ENCODE measurements around the gene STX5. TPM values are rescaled to one million over a fixed set of nuclear protein-coding genes. Genes with fewer than 3 reads are reported as not detected.

The STX5 gene
- total and polyA plus RNA-seq, 9 of the 15 experiments (the other 6 are each of a cell fraction or from before 2014, with no cell fraction given) = 2.8 to 28.6 (median 23.7) TPM

- TF ChIP-seq, protein P1, sequence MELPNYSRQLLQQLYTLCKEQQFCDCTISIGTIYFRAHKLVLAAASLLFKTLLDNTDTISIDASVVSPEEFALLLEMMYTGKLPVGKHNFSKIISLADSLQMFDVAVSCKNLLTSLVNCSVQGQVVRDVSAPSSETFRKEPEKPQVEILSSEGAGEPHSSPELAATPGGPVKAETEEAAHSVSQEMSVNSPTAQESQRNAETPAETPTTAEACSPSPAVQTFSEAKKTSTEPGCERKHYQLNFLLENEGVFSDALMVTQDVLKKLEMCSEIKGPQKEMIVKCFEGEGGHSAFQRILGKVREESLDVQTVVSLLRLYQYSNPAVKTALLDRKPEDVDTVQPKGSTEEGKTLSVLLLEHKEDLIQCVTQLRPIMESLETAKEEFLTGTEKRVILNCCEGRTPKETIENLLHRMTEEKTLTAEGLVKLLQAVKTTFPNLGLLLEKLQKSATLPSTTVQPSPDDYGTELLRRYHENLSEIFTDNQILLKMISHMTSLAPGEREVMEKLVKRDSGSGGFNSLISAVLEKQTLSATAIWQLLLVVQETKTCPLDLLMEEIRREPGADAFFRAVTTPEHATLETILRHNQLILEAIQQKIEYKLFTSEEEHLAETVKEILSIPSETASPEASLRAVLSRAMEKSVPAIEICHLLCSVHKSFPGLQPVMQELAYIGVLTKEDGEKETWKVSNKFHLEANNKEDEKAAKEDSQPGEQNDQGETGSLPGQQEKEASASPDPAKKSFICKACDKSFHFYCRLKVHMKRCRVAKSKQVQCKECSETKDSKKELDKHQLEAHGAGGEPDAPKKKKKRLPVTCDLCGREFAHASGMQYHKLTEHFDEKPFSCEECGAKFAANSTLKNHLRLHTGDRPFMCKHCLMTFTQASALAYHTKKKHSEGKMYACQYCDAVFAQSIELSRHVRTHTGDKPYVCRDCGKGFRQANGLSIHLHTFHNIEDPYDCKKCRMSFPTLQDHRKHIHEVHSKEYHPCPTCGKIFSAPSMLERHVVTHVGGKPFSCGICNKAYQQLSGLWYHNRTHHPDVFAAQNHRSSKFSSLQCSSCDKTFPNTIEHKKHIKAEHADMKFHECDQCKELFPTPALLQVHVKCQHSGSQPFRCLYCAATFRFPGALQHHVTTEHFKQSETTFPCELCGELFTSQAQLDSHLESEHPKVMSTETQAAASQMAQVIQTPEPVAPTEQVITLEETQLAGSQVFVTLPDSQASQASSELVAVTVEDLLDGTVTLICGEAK (IDR thresholded peaks at IDR 0.05) = 0 out of 2 replicates have a peak, but pooled peaks have one; percentile 21
- TF ChIP-seq, protein P1 (CRISPR knock-in tag; IDR thresholded peaks at IDR 0.05) = no peak
- TF ChIP-seq PYGO2 (tag; IDR thresholded peaks at IDR 0.05) (no peak), SMARCB1 (IDR thresholded peaks at IDR 0.05; ENCODE audit: insufficient read length, low read depth) (no peak), THRAP3 (IDR thresholded peaks at IDR 0.05; ENCODE audit: borderline replicate concordance) (no peak), GATAD2B (IDR thresholded peaks at IDR 0.05; ENCODE audit: borderline replicate concordance) (no peak), ZNF311 (CRISPR knock-in tag; IDR thresholded peaks at IDR 0.05) (no peak), EWSR1 (IDR thresholded peaks at IDR 0.05; ENCODE audit: borderline replicate concordance, low read depth, partially characterized antibody) (no peak), TFAP4 (CRISPR knock-in tag; IDR thresholded peaks at IDR 0.05; ENCODE audit: borderline replicate concordance) (peak; percentile 87), TCF3 (CRISPR knock-in tag; IDR thresholded peaks at IDR 0.05) (no peak; the same call in 1 of the 2 replicates), ZFP91 (CRISPR knock-in tag; IDR thresholded peaks at IDR 0.05) (peak; percentile 90), MAFF (IDR thresholded peaks at IDR 0.05; ENCODE audit: low read length) (no peak), MCM2 (IDR thresholded peaks at IDR 0.05; ENCODE audit: low read depth) (no peak)
- TF ChIP-seq, protein P2, sequence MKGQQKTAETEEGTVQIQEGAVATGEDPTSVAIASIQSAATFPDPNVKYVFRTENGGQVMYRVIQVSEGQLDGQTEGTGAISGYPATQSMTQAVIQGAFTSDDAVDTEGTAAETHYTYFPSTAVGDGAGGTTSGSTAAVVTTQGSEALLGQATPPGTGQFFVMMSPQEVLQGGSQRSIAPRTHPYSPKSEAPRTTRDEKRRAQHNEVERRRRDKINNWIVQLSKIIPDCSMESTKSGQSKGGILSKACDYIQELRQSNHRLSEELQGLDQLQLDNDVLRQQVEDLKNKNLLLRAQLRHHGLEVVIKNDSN (CRISPR knock-in tag; IDR thresholded peaks at IDR 0.05) = peak; percentile 95
Observed at GRCh38 chr11:62771144-62772021, 60.5 kb downstream of the STX5 start, which contains the start of gene TAF6L (continued).

Measured in K562 (cell line).